Activated naive CD4-positive, alpha-beta T cell treated with anti-CD3 and anti-CD28 coated beads, Interleukin-2, amount 50 U/mL, for 72 hours (primary cell): ENCODE measurements around the gene SPATA45. TPM values are rescaled to one million over a fixed set of nuclear protein-coding genes. Genes with fewer than 3 reads are reported as not detected.
"Not testable (repeated sequence)": the region's sequence is repeated elsewhere in the genome, so short reads cannot be mapped to it uniquely, and the experiment has no call there.

Experiments used
- ATAC-seq, 2 donors: fragments of 150-1000 bp; cut with Tn5 transposase; 2 replicates each; pipeline ENCODE4 v1.10.0; 2021; ENCODE audit warnings: mild to moderate bottlenecking in 2 of 2, moderate library complexity in 2 of 2
- DNase-seq, 2 donors: peaks; one replicate each; pipeline ENCODE4 v3.0.0; 2021 to 2022; ENCODE audit warnings: low spot score in 2 of 2
- H3K27ac Mint-ChIP-seq, 2 donors: one replicate each; pipeline ENCODE4 v1.8.0; 2022; ENCODE audit warnings: mild to moderate bottlenecking in 2 of 2, mixed read lengths in 2 of 2
- H3K36me3 Mint-ChIP-seq, 2 donors: one replicate each; pipeline ENCODE4 v1.8.0; 2022; ENCODE audit warnings: mixed read lengths in 2 of 2
- H3K9me3 Mint-ChIP-seq, 2 donors: one replicate each; pipeline ENCODE4 v1.8.0; 2022; ENCODE audit warnings: mixed read lengths in 2 of 2
- total RNA-seq, 2 donors: library from RNA; stranded (reverse); gene quantifications; one replicate each; pipeline ENCODE4 v1.2.3, GENCODE V29; 2022

Gene SPATA45
- not detected for total RNA-seq

- ATAC-seq: no peak
- Mint-ChIP-seq H3K36me3 (no peaks in the 10 kb centered on the region), H3K9me3 (peaks cover 3 to 5% of the 10 kb centered on the region in 2 donors)
Observed at GRCh38 chr1:212847549-212847948, at the start of gene SPATA45. Gene SPATA45 (minus strand): TSS chr1:212847649. CDS start chr1:212836149, 11,500 bp downstream.

DNA sequence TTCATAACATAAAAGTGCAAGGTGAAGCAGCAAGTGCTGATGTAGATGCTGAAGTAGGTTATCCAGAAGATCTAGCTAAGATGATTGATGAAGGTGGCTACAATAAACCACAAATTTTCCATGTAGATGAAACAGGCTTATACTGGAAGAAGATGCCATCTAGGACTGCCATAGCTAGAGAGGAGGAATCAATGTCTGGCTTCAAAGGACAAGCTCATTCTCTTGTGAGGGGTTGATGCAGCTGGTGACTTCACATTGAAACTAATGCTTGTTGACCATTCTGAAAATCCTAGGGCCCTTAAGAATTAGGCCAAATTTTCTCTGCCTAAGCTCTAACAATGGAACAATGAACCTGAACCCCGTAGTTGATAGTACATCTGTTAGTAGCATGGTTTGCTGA lies 44.7 kb upstream of the SPATA45 start:
- Mint-ChIP-seq H3K27ac (no peak overlapping the region), H3K9me3 (no peaks in the 10 kb centered on the region), H3K36me3 (peaks cover 21 to 38% of the 10 kb centered on the region in 2 donors)
- DNase-seq (no peak), ATAC-seq (no peak)

More at GRCh38 chr1:212847549-212847948, at the start of gene SPATA45:
- no peak within 1 kb of the TSS for H3K27ac Mint-ChIP-seq
- DNase-seq: no peak

- H3K9me3 Mint-ChIP-seq: no peaks in the 10 kb centered on the region
- no peak for DNase-seq
- H3K36me3 Mint-ChIP-seq: peaks cover 1 to 5% of the 10 kb centered on the region in 2 donors
- no peak overlapping the region for H3K27ac Mint-ChIP-seq
- no peak for ATAC-seq
Observed at GRCh38 chr1:212884592-212884991, 37.1 kb upstream of the SPATA45 start.

- Mint-ChIP-seq H3K27ac (no peak overlapping the region), H3K36me3 (peaks cover 2 to 11% of the 10 kb centered on the region in 2 donors), H3K9me3 (no peaks in the 10 kb centered on the region)
- DNase-seq (no peak), ATAC-seq (no peak)
Observed at GRCh38 chr1:212879947-212880690, 32.7 kb upstream of the SPATA45 start.

GRCh38 chr1:212878418-212878817 lies 31.0 kb upstream of the SPATA45 start:
- DNase-seq: no peak
- no peak for ATAC-seq
- peaks cover 9 to 15% of the 10 kb centered on the region in 2 donors for H3K36me3 Mint-ChIP-seq
- no peaks in the 10 kb centered on the region for H3K9me3 Mint-ChIP-seq
- H3K27ac Mint-ChIP-seq: no peak overlapping the region

DNA sequence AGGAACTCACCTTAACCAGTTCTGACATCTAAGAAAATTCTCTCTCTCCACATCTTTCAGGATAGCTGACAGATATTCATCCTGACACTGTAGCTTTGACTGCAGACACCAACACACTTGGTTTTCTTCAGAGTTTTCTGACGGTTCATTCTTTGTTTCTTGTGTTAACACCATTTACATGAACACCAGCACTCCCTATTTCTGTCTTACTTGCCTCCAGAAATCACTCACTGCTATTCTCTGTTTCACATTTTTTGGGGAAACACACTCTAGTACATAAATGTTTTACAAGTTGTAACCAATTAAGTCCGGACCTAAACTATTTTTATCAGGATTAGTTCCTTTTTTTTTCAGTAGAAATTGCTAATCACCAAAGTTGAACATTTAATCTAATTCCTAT lies 26.1 kb upstream of the SPATA45 start:
- H3K36me3 Mint-ChIP-seq: peaks cover 9 to 15% of the 10 kb centered on the region in 2 donors
- H3K9me3 Mint-ChIP-seq: no peaks in the 10 kb centered on the region
- DNase-seq (no peak), ATAC-seq (no peak)
- no peak overlapping the region for H3K27ac Mint-ChIP-seq

GRCh38 chr1:212871976-212872375 lies 24.5 kb upstream of the SPATA45 start:
- no peak for ATAC-seq
- Mint-ChIP-seq H3K9me3 (no peaks in the 10 kb centered on the region), H3K27ac (no peak overlapping the region), H3K36me3 (peaks cover 7 to 9% of the 10 kb centered on the region in 2 donors)
- no peak for DNase-seq

DNA sequence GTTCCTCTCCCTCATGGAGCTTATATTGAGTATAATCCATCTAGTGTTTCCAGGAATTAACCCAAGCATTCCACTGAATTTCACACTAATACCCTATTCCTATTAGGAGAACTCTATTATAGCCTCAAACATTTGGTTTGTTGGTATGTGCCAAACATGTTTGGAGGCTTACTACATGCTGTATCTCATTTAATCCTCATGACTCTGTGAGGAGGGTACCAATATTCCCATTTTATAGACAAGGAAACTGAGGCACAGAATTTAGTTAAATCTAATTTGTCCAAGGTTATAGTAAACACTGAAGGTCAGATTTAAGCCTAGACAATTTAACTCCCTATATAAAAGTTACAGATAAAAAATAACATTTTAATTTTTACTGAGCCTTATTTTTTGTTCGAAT lies 19.7 kb upstream of the SPATA45 start:
- peaks cover 5 to 8% of the 10 kb centered on the region in 2 donors for H3K36me3 Mint-ChIP-seq
- DNase-seq (no peak), ATAC-seq (no peak)
- H3K9me3 Mint-ChIP-seq: no peaks in the 10 kb centered on the region
- H3K27ac Mint-ChIP-seq: no peak overlapping the region

- ATAC-seq (no peak), DNase-seq (no peak)
- Mint-ChIP-seq H3K27ac (no peak overlapping the region), H3K36me3 (peaks cover 5 to 10% of the 10 kb centered on the region in 2 donors), H3K9me3 (no peaks in the 10 kb centered on the region)
Observed at GRCh38 chr1:212864201-212864600, 16.8 kb upstream of the SPATA45 start.

DNA sequence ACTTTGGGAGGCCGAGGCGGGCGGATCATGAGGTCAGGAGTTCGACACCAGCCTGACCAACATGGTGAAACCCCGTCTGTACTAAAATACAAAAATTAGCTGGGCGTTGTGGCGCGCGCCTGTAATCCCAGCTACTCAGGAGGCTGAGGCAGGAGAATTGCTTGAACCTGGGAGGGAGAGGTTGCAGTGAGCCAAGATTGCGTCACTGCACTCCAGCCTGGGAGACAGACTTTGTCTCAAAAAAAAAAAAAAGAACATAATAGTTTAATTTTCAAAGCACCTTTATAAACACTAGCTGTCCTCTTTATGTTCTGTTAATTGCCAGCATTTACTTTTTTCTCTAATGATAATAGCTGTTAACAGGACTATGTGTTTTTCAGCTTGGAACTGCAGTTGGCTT lies 15.9 kb upstream of the SPATA45 start:
- ATAC-seq: not testable (repeated sequence)

GRCh38 chr1:212862111-212862690 lies 14.8 kb upstream of the SPATA45 start:
- peaks cover 11 to 22% of the 10 kb centered on the region in 2 donors for H3K36me3 Mint-ChIP-seq
- DNase-seq (no peak), ATAC-seq (no peak)
- H3K27ac Mint-ChIP-seq: no peak overlapping the region
- no peaks in the 10 kb centered on the region for H3K9me3 Mint-ChIP-seq

More for the DNA sequence above, 15.9 kb upstream of the SPATA45 start:
- DNase-seq, H3K27ac Mint-ChIP-seq, H3K9me3 Mint-ChIP-seq: not testable (repeated sequence)
- H3K36me3 Mint-ChIP-seq: peaks cover 11 to 16% of the 10 kb centered on the region in 2 donors

- H3K27ac Mint-ChIP-seq: no peak overlapping the region
- H3K9me3 Mint-ChIP-seq: no peaks in the 10 kb centered on the region
- no peak for ATAC-seq
- DNase-seq: no peak
- H3K36me3 Mint-ChIP-seq: peaks cover 11 to 22% of the 10 kb centered on the region in 2 donors
Observed at GRCh38 chr1:212860713-212861581, 13.5 kb upstream of the SPATA45 start.

- ATAC-seq: peak; percentile 13 to 25
- H3K9me3 Mint-ChIP-seq: no peaks in the 10 kb centered on the region
- peak in 1 of 2 donors; percentile 61 for DNase-seq
Observed at GRCh38 chr1:212858461-212859265, 11.2 kb upstream of the SPATA45 start.

GRCh38 chr1:212857992-212858460 lies 10.6 kb upstream of the SPATA45 start, which contains the start of gene FLVCR1:
Gene FLVCR1 (plus strand): TSS chr1:212858275. CDS start chr1:212858453, 178 bp downstream.
- H3K36me3 Mint-ChIP-seq: peaks cover 14 to 16% of the 10 kb centered on the region in 2 donors
- H3K9me3 Mint-ChIP-seq: no peaks in the 10 kb centered on the region
- H3K27ac Mint-ChIP-seq: peak within 1 kb of the TSS; percentile 89 to 90
- peak; percentile 93 to 97 for DNase-seq
- peak; percentile 99 for ATAC-seq

More at GRCh38 chr1:212858461-212859265, 11.2 kb upstream of the SPATA45 start:
- peak overlapping the region; percentile 89 to 90 for H3K27ac Mint-ChIP-seq
- H3K36me3 Mint-ChIP-seq: peaks cover 13 to 15% of the 10 kb centered on the region in 2 donors

DNA sequence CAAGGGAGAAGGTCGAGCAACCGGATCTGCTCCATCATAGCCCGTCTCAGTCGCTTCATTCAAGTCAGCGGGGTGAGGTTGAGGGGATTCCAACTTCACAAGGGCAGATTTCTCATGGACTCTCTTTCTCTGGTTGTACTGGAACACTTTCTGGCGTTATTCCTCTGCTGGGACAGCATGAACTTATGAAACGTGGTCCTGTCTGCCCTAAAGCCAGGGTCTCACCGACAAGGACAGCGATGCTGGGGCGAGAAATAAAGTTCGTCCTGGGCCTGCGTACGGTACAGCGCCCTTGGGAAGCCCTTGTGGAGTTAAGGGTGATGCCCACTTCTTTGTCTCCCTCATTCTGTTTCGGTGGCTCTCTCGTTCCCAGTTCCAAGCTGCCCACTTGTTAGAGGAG lies 9.3 kb upstream of the SPATA45 start:
- Mint-ChIP-seq H3K36me3 (peaks cover 14 to 16% of the 10 kb centered on the region in 2 donors), H3K27ac (peak overlapping the region in 1 of 2 donors; percentile 90)
- ATAC-seq: no peak

GRCh38 chr1:212853658-212854057 lies 6.2 kb upstream of the SPATA45 start:
- ATAC-seq (no peak), DNase-seq (no peak)
- Mint-ChIP-seq H3K9me3 (peaks cover 3 to 5% of the 10 kb centered on the region in 2 donors), H3K36me3 (peaks cover 7 to 11% of the 10 kb centered on the region in 2 donors), H3K27ac (no peak overlapping the region)

More for the DNA sequence above, 9.3 kb upstream of the SPATA45 start:
- H3K9me3 Mint-ChIP-seq: peaks cover 0 to 5% of the 10 kb centered on the region in 2 donors
- no peak for DNase-seq
